Measurements from ENCODE around the gene ARHGAP29.
A peak's percentile ranks its signal among the peaks of the same experiment; 100 is the strongest.

Gene ARHGAP29
- long read RNA-seq, donor 1, full-length matches to known transcripts: 5 of 5 reads
- long read RNA-seq, donor 1, partial matches to known transcripts: 0 of 5 reads
- long read RNA-seq, donor 1, other reads (novel, unspliced or antisense): 0 of 5 reads
- long read RNA-seq, donor 2, full-length matches to known transcripts: 5 of 5 reads
- long read RNA-seq, donor 2, partial matches to known transcripts: 0 of 5 reads
- long read RNA-seq, donor 2, other reads (novel, unspliced or antisense): 0 of 5 reads
- long read RNA-seq, donor 3, full-length matches to known transcripts: 3 of 3 reads
- long read RNA-seq, donor 3, partial matches to known transcripts: 0 of 3 reads
- long read RNA-seq, donor 3, other reads (novel, unspliced or antisense): 0 of 3 reads
- long read RNA-seq, donor 4, full-length matches to known transcripts: 7 of 14 reads
- long read RNA-seq, donor 4, partial matches to known transcripts: 7 of 14 reads
- long read RNA-seq, donor 4, other reads (novel, unspliced or antisense): 0 of 14 reads
- long read RNA-seq, donor 5, full-length matches to known transcripts: 7 of 7 reads
- long read RNA-seq, donor 5, partial matches to known transcripts: 0 of 7 reads
- long read RNA-seq, donor 5, other reads (novel, unspliced or antisense): 0 of 7 reads
- long read RNA-seq, donor 6, full-length matches to known transcripts: 4 of 4 reads
- long read RNA-seq, donor 6, partial matches to known transcripts: 0 of 4 reads
- long read RNA-seq, donor 6, other reads (novel, unspliced or antisense): 0 of 4 reads
- long read RNA-seq, donor 7, full-length matches to known transcripts: 8 of 8 reads
- long read RNA-seq, donor 7, partial matches to known transcripts: 0 of 8 reads
- long read RNA-seq, donor 7, other reads (novel, unspliced or antisense): 0 of 8 reads
- long read RNA-seq, donor 8, full-length matches to known transcripts: 10 of 15 reads
- long read RNA-seq, donor 8, partial matches to known transcripts: 5 of 15 reads
- long read RNA-seq, donor 8, other reads (novel, unspliced or antisense): 0 of 15 reads

GRCh38 chr1:94237291-94238226, at the start of gene ARHGAP29:
Gene ARHGAP29 (minus strand): TSS chr1:94237584. CDS start chr1:94231611, 5,973 bp downstream.
- peak; percentile 95 for DNase-seq

GRCh38 chr1:94286864-94287437, 49.6 kb upstream of the ARHGAP29 start:
- DNase-seq: no peak

GRCh38 chr1:94285031-94285654, 47.8 kb upstream of the ARHGAP29 start:
- no peak for DNase-seq

- DNase-seq: no peak
Measured at GRCh38 chr1:94284476-94284875, 47.1 kb upstream of the ARHGAP29 start.

GRCh38 chr1:94283462-94283861, 46.1 kb upstream of the ARHGAP29 start:
- DNase-seq: no peak

- DNase-seq: no peak
Measured at GRCh38 chr1:94282143-94282711, 44.8 kb upstream of the ARHGAP29 start.

- no peak for DNase-seq
Measured at GRCh38 chr1:94281361-94282142, 44.2 kb upstream of the ARHGAP29 start.

GRCh38 chr1:94280541-94280940, 43.2 kb upstream of the ARHGAP29 start:
- no peak for DNase-seq

GRCh38 chr1:94279462-94279861, 42.1 kb upstream of the ARHGAP29 start:
- DNase-seq: no peak

- no peak for DNase-seq
Measured at GRCh38 chr1:94279038-94279437, 41.7 kb upstream of the ARHGAP29 start.

- no peak for DNase-seq
Measured at GRCh38 chr1:94276988-94277434, 39.6 kb upstream of the ARHGAP29 start.

GRCh38 chr1:94275083-94275482, 37.7 kb upstream of the ARHGAP29 start:
- no peak for DNase-seq

GRCh38 chr1:94274561-94274960, 37.2 kb upstream of the ARHGAP29 start:
- DNase-seq: no peak

- no peak for DNase-seq
Measured at GRCh38 chr1:94273111-94273510, 35.7 kb upstream of the ARHGAP29 start.

- no peak for DNase-seq
Measured at GRCh38 chr1:94272388-94272787, 35.0 kb upstream of the ARHGAP29 start.

GRCh38 chr1:94271373-94271772, 34.0 kb upstream of the ARHGAP29 start:
- no peak for DNase-seq

GRCh38 chr1:94270801-94271203, 33.4 kb upstream of the ARHGAP29 start:
- no peak for DNase-seq

GRCh38 chr1:94269921-94270320, 32.5 kb upstream of the ARHGAP29 start:
- DNase-seq: no peak

GRCh38 chr1:94265906-94266305, 28.5 kb upstream of the ARHGAP29 start:
- no peak for DNase-seq

- no peak for DNase-seq
Measured at GRCh38 chr1:94265011-94265422, 27.6 kb upstream of the ARHGAP29 start.
